HL-60 (cell line): Measurements from ENCODE around the gene CFAP161.

Source experiments
- DNase-seq, 2 experiments: peaks; one replicate each; pipeline ENCODE4 v3.0.0-alpha.2; 2010 to 2020; ENCODE audit warnings: low read depth in 1 of 2, low spot score in 1 of 2
- H3K27ac ChIP-seq: fragments of 250-450 bp; sonication (Bioruptor Pico); replicated peaks from 2 replicates; pipeline ENCODE4 v1.5.1; 2020; ENCODE audit warnings: mild to moderate bottlenecking, moderate library complexity
- H3K27me3 ChIP-seq: fragments of 250-450 bp; sonication (Bioruptor Pico); 2 replicates; pipeline ENCODE4 v1.5.1; 2021; ENCODE audit warnings: mild to moderate bottlenecking, moderate library complexity; ENCODE audit not compliant: insufficient read depth, poor library complexity, severe bottlenecking
- H3K4me3 ChIP-seq: replicated peaks from 2 replicates; pipeline ENCODE4 v1.5.1; 2011; ENCODE audit warnings: mild to moderate bottlenecking, control low read depth, low read length; ENCODE audit not compliant: insufficient read depth
- CTCF ChIP-seq: IDR thresholded peaks from one replicate; pipeline ENCODE4 v1.5.1; 2011; ENCODE audit warnings: low read length, control low read depth, inconsistent platforms; ENCODE audit not compliant: insufficient read depth
- GABPA ChIP-seq: IDR thresholded peaks from 2 replicates; pipeline ENCODE4 v1.6.1; 2012; ENCODE audit warnings: low read depth
- POLR2AphosphoS5 ChIP-seq: IDR thresholded peaks from 2 replicates; pipeline ENCODE4 v1.6.1; 2012; ENCODE audit warnings: low read depth
- REST ChIP-seq: IDR thresholded peaks from 2 replicates; pipeline ENCODE4 v1.6.1; 2012; ENCODE audit warnings: low read depth; ENCODE audit not compliant: insufficient replicate concordance
- SPI1 ChIP-seq: IDR thresholded peaks from 2 replicates; pipeline ENCODE4 v1.6.1; 2012; ENCODE audit warnings: low read depth, mild to moderate bottlenecking, borderline replicate concordance

The CFAP161 gene

GRCh38 chr15:81117136-81117535 is 16.9 kb upstream of the CFAP161 start:
- no peaks in the 10 kb centered on the region for H3K27me3 ChIP-seq
- H3K27ac ChIP-seq, result no peak overlapping the region
- DNase-seq, result no peak
- TF ChIP-seq REST, result no peak
- TF ChIP-seq GABPA, result no peak
- TF ChIP-seq CTCF, result no peak
- TF ChIP-seq POLR2AphosphoS5, result no peak
- no peak for TF ChIP-seq SPI1
- H3K4me3 ChIP-seq, result no peak overlapping the region

- no peak for DNase-seq
- no peak overlapping the region for H3K27ac ChIP-seq
- TF ChIP-seq REST (no peak), POLR2AphosphoS5 (no peak), GABPA (no peak), SPI1 (no peak), CTCF (no peak)
- no peaks in the 10 kb centered on the region for H3K27me3 ChIP-seq
- H3K4me3 ChIP-seq, result no peak overlapping the region
Observed at GRCh38 chr15:81117581-81117980, 16.5 kb upstream of the CFAP161 start.

GRCh38 chr15:81118361-81118760 is 15.7 kb upstream of the CFAP161 start:
- Histone ChIP-seq H3K4me3 (no peak overlapping the region), H3K27ac (no peak overlapping the region), H3K27me3 (no peaks in the 10 kb centered on the region)
- TF ChIP-seq SPI1 (no peak), GABPA (no peak), POLR2AphosphoS5 (no peak), CTCF (no peak), REST (no peak)
- no peak for DNase-seq
